ENCODE results near the gene CAMTA1.

DNA sequence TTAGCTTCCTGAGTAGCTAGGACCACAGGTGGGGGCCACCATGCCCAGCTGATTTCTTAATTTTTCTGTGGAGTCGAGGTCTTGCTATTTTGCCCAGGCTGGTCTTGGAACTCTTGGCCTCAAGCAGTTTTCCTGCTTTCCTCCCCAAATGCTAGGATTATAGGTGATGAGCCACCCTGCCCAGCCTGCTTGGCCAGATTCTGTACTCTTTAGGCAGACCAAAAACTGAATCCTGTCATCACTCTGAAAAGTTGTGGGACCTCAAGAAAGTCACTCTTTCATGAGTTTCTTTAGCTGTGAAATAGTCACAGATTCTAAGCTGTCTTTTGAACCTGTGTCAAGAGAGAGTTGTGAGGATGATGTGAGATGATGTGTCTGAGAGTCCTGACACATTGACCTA is 105.4 kb downstream of the CAMTA1 start:
- TF ChIP-seq SP1 (IDR thresholded peaks at IDR 0.05) (no peak), HDGF (IDR thresholded peaks at IDR 0.05; ENCODE audit: borderline replicate concordance) (no peak), FOXK2 (IDR thresholded peaks at IDR 0.05) (no peak), BHLHE40 (IDR thresholded peaks at IDR 0.05; ENCODE audit: borderline replicate concordance) (no peak), LEF1 (IDR thresholded peaks at IDR 0.05; ENCODE audit: borderline replicate concordance) (no peak), FOXM1 (IDR thresholded peaks at IDR 0.05; ENCODE audit: borderline replicate concordance) (no peak), ZNF384 (IDR thresholded peaks at IDR 0.05) (no peak), FOXA1 (IDR thresholded peaks at IDR 0.05) (no peak)
